Measurements from ENCODE around the gene GNB1L.

DNA sequence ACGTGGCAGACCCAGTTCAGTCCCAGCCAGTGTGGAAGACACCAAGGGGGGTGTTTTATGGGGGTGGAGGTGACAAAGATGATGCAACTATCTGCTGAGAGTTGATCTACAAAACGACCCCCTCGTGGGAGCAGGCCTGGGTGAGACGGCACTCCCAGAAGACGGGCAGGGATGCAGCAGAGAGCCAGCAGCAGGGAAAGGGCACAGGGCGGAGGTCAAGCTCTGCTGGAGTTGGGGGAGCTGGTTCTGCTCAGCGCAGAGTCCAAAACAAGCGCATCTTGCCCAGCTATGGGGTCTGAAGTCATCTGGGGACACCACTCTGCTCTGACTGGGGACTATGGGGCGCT, 3.9 kb downstream of the GNB1L start:
- TF ChIP-seq, protein P1, sequence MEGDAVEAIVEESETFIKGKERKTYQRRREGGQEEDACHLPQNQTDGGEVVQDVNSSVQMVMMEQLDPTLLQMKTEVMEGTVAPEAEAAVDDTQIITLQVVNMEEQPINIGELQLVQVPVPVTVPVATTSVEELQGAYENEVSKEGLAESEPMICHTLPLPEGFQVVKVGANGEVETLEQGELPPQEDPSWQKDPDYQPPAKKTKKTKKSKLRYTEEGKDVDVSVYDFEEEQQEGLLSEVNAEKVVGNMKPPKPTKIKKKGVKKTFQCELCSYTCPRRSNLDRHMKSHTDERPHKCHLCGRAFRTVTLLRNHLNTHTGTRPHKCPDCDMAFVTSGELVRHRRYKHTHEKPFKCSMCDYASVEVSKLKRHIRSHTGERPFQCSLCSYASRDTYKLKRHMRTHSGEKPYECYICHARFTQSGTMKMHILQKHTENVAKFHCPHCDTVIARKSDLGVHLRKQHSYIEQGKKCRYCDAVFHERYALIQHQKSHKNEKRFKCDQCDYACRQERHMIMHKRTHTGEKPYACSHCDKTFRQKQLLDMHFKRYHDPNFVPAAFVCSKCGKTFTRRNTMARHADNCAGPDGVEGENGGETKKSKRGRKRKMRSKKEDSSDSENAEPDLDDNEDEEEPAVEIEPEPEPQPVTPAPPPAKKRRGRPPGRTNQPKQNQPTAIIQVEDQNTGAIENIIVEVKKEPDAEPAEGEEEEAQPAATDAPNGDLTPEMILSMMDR (IDR thresholded peaks at IDR 0.05) = no peak
- TF ChIP-seq EZH2 (IDR thresholded peaks at IDR 0.05; ENCODE audit: borderline replicate concordance, insufficient read depth, low read depth, low read length, poor library complexity, severe bottlenecking) = no peak

Data from B cell (primary cell).